ENCODE results near the gene SUSD1. TPM values are rescaled to one million over a fixed set of nuclear protein-coding genes. Genes with fewer than 3 reads are reported as not detected.

Gene SUSD1
- total RNA-seq, 1 donor from 2014 or later: 19.9 TPM

- H3K9me3 Mint-ChIP-seq (ENCODE audit: unreplicated experiment): no peaks in the 10 kb centered on the region
- TF ChIP-seq, protein P1, sequence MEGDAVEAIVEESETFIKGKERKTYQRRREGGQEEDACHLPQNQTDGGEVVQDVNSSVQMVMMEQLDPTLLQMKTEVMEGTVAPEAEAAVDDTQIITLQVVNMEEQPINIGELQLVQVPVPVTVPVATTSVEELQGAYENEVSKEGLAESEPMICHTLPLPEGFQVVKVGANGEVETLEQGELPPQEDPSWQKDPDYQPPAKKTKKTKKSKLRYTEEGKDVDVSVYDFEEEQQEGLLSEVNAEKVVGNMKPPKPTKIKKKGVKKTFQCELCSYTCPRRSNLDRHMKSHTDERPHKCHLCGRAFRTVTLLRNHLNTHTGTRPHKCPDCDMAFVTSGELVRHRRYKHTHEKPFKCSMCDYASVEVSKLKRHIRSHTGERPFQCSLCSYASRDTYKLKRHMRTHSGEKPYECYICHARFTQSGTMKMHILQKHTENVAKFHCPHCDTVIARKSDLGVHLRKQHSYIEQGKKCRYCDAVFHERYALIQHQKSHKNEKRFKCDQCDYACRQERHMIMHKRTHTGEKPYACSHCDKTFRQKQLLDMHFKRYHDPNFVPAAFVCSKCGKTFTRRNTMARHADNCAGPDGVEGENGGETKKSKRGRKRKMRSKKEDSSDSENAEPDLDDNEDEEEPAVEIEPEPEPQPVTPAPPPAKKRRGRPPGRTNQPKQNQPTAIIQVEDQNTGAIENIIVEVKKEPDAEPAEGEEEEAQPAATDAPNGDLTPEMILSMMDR (IDR thresholded peaks at IDR 0.05; ENCODE audit: partially characterized antibody, unreplicated experiment): no peak
- H3K4me1 Mint-ChIP-seq (ENCODE audit: low read depth, unreplicated experiment): peaks cover 16% of the 10 kb centered on the region
- no peaks in the 10 kb centered on the region for H3K36me3 Mint-ChIP-seq (ENCODE audit: unreplicated experiment)
- no peak overlapping the region for H3K4me3 Mint-ChIP-seq (ENCODE audit: unreplicated experiment)
- no peak overlapping the region for H3K27ac Mint-ChIP-seq (ENCODE audit: unreplicated experiment)
- H3K27me3 Mint-ChIP-seq (ENCODE audit: unreplicated experiment): peaks cover 3% of the 10 kb centered on the region
- no peak for DNase-seq
Measured at GRCh38 chr9:112162621-112163413, 12.3 kb downstream of the SUSD1 start.

DNA sequence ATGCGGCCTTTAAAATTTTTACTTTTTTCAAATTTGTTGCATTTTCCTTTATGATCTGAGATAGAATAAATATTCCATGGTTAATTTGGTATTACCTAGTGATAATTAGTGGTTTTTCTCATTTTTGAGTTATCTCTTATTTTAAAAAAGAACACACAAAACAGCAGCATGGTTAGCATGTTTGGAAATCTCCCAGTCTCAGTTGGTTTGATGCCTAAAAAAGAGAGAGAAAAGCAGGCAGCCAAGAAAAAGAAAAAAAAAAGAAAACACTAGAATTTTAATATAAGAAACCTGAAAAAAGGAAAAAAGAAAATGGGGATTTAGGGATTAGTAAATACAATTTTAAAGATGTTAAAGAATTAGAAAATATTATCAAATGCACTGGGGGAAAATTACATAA lies 15.3 kb downstream of the SUSD1 start:
- TF ChIP-seq, protein P1 (IDR thresholded peaks at IDR 0.05; ENCODE audit: partially characterized antibody, unreplicated experiment): no peak
- peaks cover 2% of the 10 kb centered on the region for H3K4me1 Mint-ChIP-seq (ENCODE audit: low read depth, unreplicated experiment)
- H3K27me3 Mint-ChIP-seq (ENCODE audit: unreplicated experiment): no peaks in the 10 kb centered on the region
- H3K9me3 Mint-ChIP-seq (ENCODE audit: unreplicated experiment): peaks cover 1% of the 10 kb centered on the region
- DNase-seq: no peak
- H3K4me3 Mint-ChIP-seq (ENCODE audit: unreplicated experiment): no peak overlapping the region
- H3K27ac Mint-ChIP-seq (ENCODE audit: unreplicated experiment): no peak overlapping the region
- no peaks in the 10 kb centered on the region for H3K36me3 Mint-ChIP-seq (ENCODE audit: unreplicated experiment)

GRCh38 chr9:112158656-112159367 lies 16.3 kb downstream of the SUSD1 start:
- Mint-ChIP-seq H3K27me3 (ENCODE audit: unreplicated experiment) (no peaks in the 10 kb centered on the region), H3K4me3 (ENCODE audit: unreplicated experiment) (no peak overlapping the region), H3K4me1 (ENCODE audit: low read depth, unreplicated experiment) (peaks cover 2% of the 10 kb centered on the region), H3K36me3 (ENCODE audit: unreplicated experiment) (no peaks in the 10 kb centered on the region), H3K9me3 (ENCODE audit: unreplicated experiment) (peaks cover 1% of the 10 kb centered on the region), H3K27ac (ENCODE audit: unreplicated experiment) (no peak overlapping the region)
- DNase-seq: no peak
- TF ChIP-seq, protein P1 (IDR thresholded peaks at IDR 0.05; ENCODE audit: partially characterized antibody, unreplicated experiment): no peak

- Mint-ChIP-seq H3K27me3 (ENCODE audit: unreplicated experiment) (no peaks in the 10 kb centered on the region), H3K4me1 (ENCODE audit: low read depth, unreplicated experiment) (peaks cover 2% of the 10 kb centered on the region), H3K9me3 (ENCODE audit: unreplicated experiment) (peaks cover 1% of the 10 kb centered on the region), H3K36me3 (ENCODE audit: unreplicated experiment) (no peaks in the 10 kb centered on the region), H3K4me3 (ENCODE audit: unreplicated experiment) (no peak overlapping the region), H3K27ac (ENCODE audit: unreplicated experiment) (no peak overlapping the region)
- no peak for DNase-seq
- TF ChIP-seq, protein P1 (IDR thresholded peaks at IDR 0.05; ENCODE audit: partially characterized antibody, unreplicated experiment): no peak
Measured at GRCh38 chr9:112157961-112158360, 17.1 kb downstream of the SUSD1 start.

DNA sequence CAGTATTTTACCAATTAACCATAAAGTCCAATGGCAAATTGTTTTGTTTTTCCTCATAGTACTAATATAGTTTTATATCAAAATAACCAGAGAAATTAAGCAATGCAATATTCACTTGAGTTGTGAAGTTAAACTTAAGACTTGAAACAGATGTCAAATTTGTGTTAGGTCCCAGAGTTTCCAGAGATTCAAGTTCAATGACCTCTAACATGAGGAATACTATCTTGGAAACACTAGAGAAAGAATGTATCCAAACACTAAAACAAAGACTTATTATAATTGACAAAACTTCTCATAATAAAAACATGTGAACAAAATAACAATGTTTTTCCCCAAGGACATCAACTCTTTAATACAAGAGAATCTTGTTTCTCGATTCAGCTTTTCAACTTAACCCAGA lies 18.0 kb downstream of the SUSD1 start:
- peaks cover 1% of the 10 kb centered on the region for H3K9me3 Mint-ChIP-seq (ENCODE audit: unreplicated experiment)
- TF ChIP-seq, protein P1 (IDR thresholded peaks at IDR 0.05; ENCODE audit: partially characterized antibody, unreplicated experiment): no peak
- no peaks in the 10 kb centered on the region for H3K36me3 Mint-ChIP-seq (ENCODE audit: unreplicated experiment)
- no peak overlapping the region for H3K27ac Mint-ChIP-seq (ENCODE audit: unreplicated experiment)
- H3K4me3 Mint-ChIP-seq (ENCODE audit: unreplicated experiment): no peak overlapping the region
- peaks cover 2% of the 10 kb centered on the region for H3K4me1 Mint-ChIP-seq (ENCODE audit: low read depth, unreplicated experiment)
- no peaks in the 10 kb centered on the region for H3K27me3 Mint-ChIP-seq (ENCODE audit: unreplicated experiment)
- no peak for DNase-seq
